K562 (cell line): ENCODE measurements around the gene FAM120B. TPM values are rescaled to one million over a fixed set of nuclear protein-coding genes. Genes with fewer than 3 reads are reported as not detected.

Experiments used
- ADNP ChIP-seq: fragments of 200-800 bp; sonication (Bioruptor generic); IDR thresholded peaks from 2 replicates; pipeline ENCODE4 v1.6.1; 2016; ENCODE audit warnings: missing genetic modification characterization, missing compliant biosample characterization
- ATF4 ChIP-seq: fragments of 450-650 bp; formaldehyde crosslinking; IDR thresholded peaks from 2 replicates; pipeline ENCODE4 v1.4.0; 2022; ENCODE audit warnings: mild to moderate bottlenecking, moderate library complexity
- ETV5 ChIP-seq: sonication (generic); formaldehyde crosslinking; IDR thresholded peaks from 2 replicates; pipeline ENCODE4 v1.4.0; 2020; ENCODE audit warnings: low read depth, mild to moderate bottlenecking, missing genetic modification reagents
- FOXJ3 ChIP-seq: sonication (generic); formaldehyde crosslinking; IDR thresholded peaks from 2 replicates; pipeline ENCODE4 v1.4.0; 2020; ENCODE audit warnings: mild to moderate bottlenecking, missing genetic modification reagents
- GABPB2 ChIP-seq: fragments of 250-450 bp; sonication (Bioruptor Pico); conservative IDR thresholded peaks from 2 replicates; pipeline ENCODE4 v1.5.1; 2021; ENCODE audit warnings: mild to moderate bottlenecking
- GTF2F1 ChIP-seq: IDR thresholded peaks from 2 replicates; pipeline ENCODE4 v1.6.1; 2011; ENCODE audit warnings: low read depth, low read length, improper control_type of control experiment
- HNRNPUL1 ChIP-seq: fragments of 200-400 bp; formaldehyde crosslinking; IDR thresholded peaks from 2 replicates; pipeline ENCODE4 v1.6.1; 2017; ENCODE audit warnings: low read length
- JUND ChIP-seq, 2 experiments: IDR thresholded peaks; 2 replicates in 1 of 2; 3 replicates in 1 of 2; pipeline ENCODE4 v1.6.1; 2011; ENCODE audit warnings: borderline replicate concordance in 2 of 2, low read depth in 2 of 2, low read length in 2 of 2, improper control_type of control experiment in 1 of 2, missing biosample characterization in 1 of 2, missing genetic modification characterization in 1 of 2, missing genetic modification reagents in 1 of 2
- LCOR ChIP-seq: sonication (generic); formaldehyde crosslinking; IDR thresholded peaks from 2 replicates; pipeline ENCODE4 v1.8.0; 2022; ENCODE audit warnings: mild to moderate bottlenecking, missing genetic modification reagents
- MIER1 ChIP-seq: fragments of 450-650 bp; IDR thresholded peaks from 2 replicates; pipeline ENCODE4 v1.6.1; 2016; ENCODE audit warnings: antibody characterized with exemption, mild to moderate bottlenecking, low read depth
- NFXL1 ChIP-seq: fragments of 450-650 bp; formaldehyde crosslinking; IDR thresholded peaks from 2 replicates; pipeline ENCODE4 v1.4.0; 2021; ENCODE audit warnings: mild to moderate bottlenecking
- SMAD2 ChIP-seq: fragments of 150-350 bp; IDR thresholded peaks from 2 replicates; pipeline ENCODE4 v1.6.1; 2014; ENCODE audit warnings: low read depth, mild to moderate bottlenecking, low read length
- SMC3 ChIP-seq: conservative IDR thresholded peaks from 2 replicates; pipeline ENCODE4 v1.6.1; 2011; ENCODE audit warnings: low read depth, low read length, improper control_type of control experiment; ENCODE audit not compliant: insufficient read depth
- SREBF2 ChIP-seq: sonication (generic); formaldehyde crosslinking; IDR thresholded peaks from 2 replicates; pipeline ENCODE4 v1.4.0; 2020; ENCODE audit warnings: mild to moderate bottlenecking, missing genetic modification reagents
- TARDBP ChIP-seq: fragments of 450-650 bp; IDR thresholded peaks from 2 replicates; pipeline ENCODE4 v1.6.1; 2016
- YBX1 ChIP-seq: fragments of 450-650 bp; IDR thresholded peaks from 2 replicates; pipeline ENCODE4 v1.7.1; 2016; ENCODE audit warnings: mild to moderate bottlenecking
- ZNF431 ChIP-seq: sonication (generic); formaldehyde crosslinking; IDR thresholded peaks from 2 replicates; pipeline ENCODE4 v1.8.0; 2022; ENCODE audit warnings: mild to moderate bottlenecking, missing genetic modification reagents
- polyA plus RNA-seq, 8 experiments: library from polyadenylated mRNA; depleted of rRNA in 4 of 8; stranded (reverse) in 5 of 8; unstranded in 3 of 8; fragments of >200 nt; fragmentation: Nextera tagmentation in 2 of 8; fragmentation: Illumina TruSeq in 1 of 8; extraction: Ambion mirVana in 2 of 8; extraction: Trizol in 1 of 8; gene quantifications; 2 replicates each; pipeline versions ENCODE4 v1.2.1 to v1.2.3, GENCODE V29; 2011 to 2014; ENCODE audit warnings: inconsistent platforms in 1 of 8, missing spikeins in 1 of 8
- total RNA-seq, 7 experiments: library from RNA; depleted of rRNA in 6 of 7; stranded (reverse); fragments of >200 nt in 6 of 7; fragmentation: Illumina TruSeq in 2 of 7; extraction: Trizol in 2 of 7; gene quantifications; 2 replicates each; pipeline versions ENCODE4 v1.2.1 to v1.2.3, GENCODE V29; 2011 to 2021; ENCODE audit warnings: low replicate concordance in 1 of 7
- TF ChIP-seq, protein P1 (sequence below): fragments of 250-450 bp; sonication (Bioruptor Pico); IDR thresholded peaks from 2 replicates; pipeline ENCODE4 v1.5.0; 2021; ENCODE audit warnings: mild to moderate bottlenecking, borderline replicate concordance
- TF ChIP-seq, protein P2 (sequence below): fragments of 250-450 bp; sonication (Bioruptor Pico); IDR thresholded peaks from 2 replicates; pipeline ENCODE4 v1.5.0; 2021
- TF ChIP-seq, protein P3 (sequence below): fragments of 450-650 bp; IDR thresholded peaks from one replicate; pipeline ENCODE4 v1.6.1; 2018; ENCODE audit warnings: mild to moderate bottlenecking, moderate library complexity; ENCODE audit not compliant: partially characterized antibody
- TF ChIP-seq, protein P4 (sequence below): fragments of 450-650 bp; IDR thresholded peaks from 2 replicates; pipeline ENCODE4 v1.6.1; 2017; ENCODE audit warnings: mild to moderate bottlenecking, moderate library complexity

Gene FAM120B
- total and polyA plus RNA-seq, 9 of the 15 experiments (the other 6 are each of a cell fraction or from before 2014, with no cell fraction given), result 3.5 to 22.6 (median 14.7) TPM

GRCh38 chr6:170306324-170307079 lies at the start of gene FAM120B (continued):
- TF ChIP-seq SREBF2 (no peak), ETV5 (CRISPR knock-in tag) (peak; percentile 93), MIER1 (no peak), ZNF431 (CRISPR knock-in tag) (peak; percentile 65; the same call in 1 of the 2 replicates), YBX1 (no peak), ATF4 (CRISPR knock-in tag) (no peak), GTF2F1 (no peak), TARDBP (peak; percentile 71; the same call in 1 of the 2 replicates), GABPB2 (CRISPR knock-in tag) (no peak), ADNP (tag) (no peak), SMC3 (no peak), FOXJ3 (CRISPR knock-in tag) (no peak), NFXL1 (CRISPR knock-in tag) (no peak), SMAD2 (no peak), HNRNPUL1 (no peak), JUND (IDR thresholded peaks at IDR 0.05; ENCODE audit: borderline replicate concordance, low read depth, low read length) (peak; percentile 22; the same call in 1 of the 2 replicates), JUND (tag; IDR thresholded peaks at IDR 0.05; ENCODE audit: borderline replicate concordance, low read depth, low read length) (no peak), LCOR (CRISPR knock-in tag) (no peak)
- TF ChIP-seq, protein P1, sequence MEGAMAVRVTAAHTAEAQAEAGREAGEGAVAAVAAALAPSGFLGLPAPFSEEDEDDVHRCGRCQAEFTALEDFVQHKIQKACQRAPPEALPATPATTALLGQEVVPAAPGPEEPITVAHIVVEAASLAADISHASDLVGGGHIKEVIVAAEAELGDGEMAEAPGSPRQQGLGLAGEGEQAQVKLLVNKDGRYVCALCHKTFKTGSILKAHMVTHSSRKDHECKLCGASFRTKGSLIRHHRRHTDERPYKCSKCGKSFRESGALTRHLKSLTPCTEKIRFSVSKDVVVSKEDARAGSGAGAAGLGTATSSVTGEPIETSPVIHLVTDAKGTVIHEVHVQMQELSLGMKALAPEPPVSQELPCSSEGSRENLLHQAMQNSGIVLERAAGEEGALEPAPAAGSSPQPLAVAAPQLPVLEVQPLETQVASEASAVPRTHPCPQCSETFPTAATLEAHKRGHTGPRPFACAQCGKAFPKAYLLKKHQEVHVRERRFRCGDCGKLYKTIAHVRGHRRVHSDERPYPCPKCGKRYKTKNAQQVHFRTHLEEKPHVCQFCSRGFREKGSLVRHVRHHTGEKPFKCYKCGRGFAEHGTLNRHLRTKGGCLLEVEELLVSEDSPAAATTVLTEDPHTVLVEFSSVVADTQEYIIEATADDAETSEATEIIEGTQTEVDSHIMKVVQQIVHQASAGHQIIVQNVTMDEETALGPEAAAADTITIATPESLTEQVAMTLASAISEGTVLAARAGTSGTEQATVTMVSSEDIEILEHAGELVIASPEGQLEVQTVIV (CRISPR knock-in tag), result no peak
- TF ChIP-seq, protein P2, sequence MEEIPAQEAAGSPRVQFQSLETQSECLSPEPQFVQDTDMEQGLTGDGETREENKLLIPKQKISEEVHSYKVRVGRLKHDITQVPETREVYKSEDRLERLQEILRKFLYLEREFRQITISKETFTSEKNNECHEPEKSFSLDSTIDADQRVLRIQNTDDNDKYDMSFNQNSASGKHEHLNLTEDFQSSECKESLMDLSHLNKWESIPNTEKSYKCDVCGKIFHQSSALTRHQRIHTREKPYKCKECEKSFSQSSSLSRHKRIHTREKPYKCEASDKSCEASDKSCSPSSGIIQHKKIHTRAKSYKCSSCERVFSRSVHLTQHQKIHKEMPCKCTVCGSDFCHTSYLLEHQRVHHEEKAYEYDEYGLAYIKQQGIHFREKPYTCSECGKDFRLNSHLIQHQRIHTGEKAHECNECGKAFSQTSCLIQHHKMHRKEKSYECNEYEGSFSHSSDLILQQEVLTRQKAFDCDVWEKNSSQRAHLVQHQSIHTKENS (CRISPR knock-in tag), result no peak
- TF ChIP-seq, protein P3, sequence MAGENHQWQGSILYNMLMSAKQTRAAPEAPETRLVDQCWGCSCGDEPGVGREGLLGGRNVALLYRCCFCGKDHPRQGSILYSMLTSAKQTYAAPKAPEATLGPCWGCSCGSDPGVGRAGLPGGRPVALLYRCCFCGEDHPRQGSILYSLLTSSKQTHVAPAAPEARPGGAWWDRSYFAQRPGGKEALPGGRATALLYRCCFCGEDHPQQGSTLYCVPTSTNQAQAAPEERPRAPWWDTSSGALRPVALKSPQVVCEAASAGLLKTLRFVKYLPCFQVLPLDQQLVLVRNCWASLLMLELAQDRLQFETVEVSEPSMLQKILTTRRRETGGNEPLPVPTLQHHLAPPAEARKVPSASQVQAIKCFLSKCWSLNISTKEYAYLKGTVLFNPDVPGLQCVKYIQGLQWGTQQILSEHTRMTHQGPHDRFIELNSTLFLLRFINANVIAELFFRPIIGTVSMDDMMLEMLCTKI, result no peak
- TF ChIP-seq, protein P4, sequence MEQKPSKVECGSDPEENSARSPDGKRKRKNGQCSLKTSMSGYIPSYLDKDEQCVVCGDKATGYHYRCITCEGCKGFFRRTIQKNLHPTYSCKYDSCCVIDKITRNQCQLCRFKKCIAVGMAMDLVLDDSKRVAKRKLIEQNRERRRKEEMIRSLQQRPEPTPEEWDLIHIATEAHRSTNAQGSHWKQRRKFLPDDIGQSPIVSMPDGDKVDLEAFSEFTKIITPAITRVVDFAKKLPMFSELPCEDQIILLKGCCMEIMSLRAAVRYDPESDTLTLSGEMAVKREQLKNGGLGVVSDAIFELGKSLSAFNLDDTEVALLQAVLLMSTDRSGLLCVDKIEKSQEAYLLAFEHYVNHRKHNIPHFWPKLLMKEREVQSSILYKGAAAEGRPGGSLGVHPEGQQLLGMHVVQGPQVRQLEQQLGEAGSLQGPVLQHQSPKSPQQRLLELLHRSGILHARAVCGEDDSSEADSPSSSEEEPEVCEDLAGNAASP, result no peak
